Measurements from ENCODE around the gene MRPS34.
A peak's percentile ranks its signal among the peaks of the same experiment; 100 is the strongest.

MRPS34 gene

DNA sequence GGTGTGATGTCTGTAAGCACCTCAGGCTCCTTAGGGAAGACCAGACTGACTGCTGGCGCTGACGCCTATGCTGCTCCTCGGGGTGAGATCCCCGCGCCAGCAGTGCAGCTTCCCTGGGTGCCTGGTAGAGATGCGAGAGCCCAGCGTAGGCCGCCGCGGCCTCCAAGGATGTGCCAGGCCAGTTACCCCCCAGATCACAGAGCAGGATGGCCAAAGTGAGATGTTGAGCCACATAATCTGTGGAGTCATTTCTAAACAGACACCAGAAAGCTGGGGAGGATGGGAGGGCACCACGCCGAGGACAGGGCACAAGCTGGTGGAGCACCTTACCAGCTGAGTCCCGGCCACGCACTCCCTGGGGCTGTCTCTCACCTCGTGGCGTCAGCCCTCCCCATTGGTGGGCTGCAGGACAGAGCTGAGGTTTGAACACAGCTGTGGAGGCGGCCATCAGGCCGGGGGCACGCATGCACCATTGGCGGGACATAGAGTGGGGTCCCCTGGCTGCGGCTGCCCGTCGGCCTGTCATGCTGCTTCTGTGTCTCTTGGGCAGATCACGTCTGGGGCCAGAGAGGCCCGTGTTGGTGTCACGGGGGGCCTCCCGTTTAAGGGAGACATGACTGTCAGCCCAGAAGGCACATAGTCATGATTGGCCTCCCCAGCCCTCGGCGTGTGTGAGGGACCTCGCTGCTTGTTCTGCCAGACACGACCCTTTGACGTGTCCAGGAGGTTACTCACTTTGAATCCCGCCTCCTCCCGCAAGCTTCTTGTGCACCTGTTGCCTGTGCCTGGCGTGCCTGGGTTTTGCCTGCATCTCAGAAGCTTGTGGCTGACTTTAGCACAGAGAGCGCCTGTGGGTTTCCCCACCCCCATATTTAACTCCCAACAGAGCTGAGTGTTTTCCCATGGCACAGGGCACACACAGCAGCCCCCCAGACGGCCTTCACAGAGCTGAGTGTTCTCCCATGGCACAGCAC is 45.0 kb downstream of the MRPS34 start:
- DNase-seq (ENCODE audit: low read depth): no peak

DNA sequence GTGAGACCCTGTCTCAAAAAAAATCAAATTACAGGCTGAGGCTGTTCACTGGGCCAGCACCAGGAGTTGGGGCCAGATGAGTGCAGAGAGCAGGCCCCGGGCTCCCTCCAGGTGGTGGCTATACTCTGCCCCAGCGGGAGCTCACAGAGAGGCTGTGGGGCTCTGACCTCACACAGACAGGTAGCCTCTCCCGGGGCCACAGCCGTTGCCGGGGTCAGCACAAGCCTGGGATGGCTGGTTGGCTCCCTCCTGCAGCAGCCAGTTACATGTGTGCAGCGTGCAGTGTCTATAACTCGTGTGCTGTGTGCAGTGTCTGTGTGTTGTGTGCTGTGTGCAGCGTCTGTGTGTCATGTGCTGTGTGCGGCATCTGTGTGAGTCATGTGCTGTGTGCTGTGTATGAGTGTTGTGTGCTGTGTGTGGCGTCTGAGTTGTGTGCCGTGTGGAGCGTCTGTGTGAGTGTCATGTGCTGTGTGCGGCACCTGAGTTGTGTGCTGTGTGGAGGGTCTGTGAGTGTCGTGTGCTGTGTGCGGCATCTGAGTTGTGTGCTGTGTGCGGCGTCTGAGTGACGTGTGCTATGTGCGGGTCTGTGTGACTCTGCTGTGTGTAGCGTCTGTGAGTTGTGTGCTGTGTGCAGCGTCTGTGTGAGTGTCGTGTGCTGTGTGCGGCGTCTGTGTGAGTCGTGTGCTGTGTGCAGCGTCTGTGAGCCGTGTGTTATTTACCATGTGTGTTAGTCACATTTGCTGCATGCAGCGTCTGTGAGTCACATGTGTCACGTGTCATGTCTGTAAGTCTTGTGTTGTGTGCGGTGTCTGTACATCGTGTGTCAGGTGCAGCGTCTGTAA is 46.1 kb downstream of the MRPS34 start:
- DNase-seq (ENCODE audit: low read depth): no peak

DNA sequence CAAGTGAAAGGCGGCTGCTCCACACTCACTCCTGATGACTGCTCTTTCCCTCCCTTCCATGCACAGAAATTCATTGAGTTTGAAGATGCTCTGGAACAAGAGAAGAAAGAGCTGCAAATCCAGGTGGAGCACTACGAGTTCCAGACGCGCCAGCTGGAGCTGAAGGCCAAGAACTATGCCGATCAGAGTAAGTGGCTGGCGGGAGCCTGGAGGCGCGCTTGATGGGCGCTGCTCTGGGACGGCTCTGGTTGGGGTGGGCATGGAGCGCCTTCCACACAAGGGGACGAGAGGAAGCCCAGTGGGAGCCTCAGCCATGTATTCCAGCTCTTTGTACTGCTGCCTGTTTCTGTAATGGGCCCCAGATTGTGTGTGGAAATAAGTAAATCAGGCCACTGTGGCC is 48.4 kb downstream of the MRPS34 start:
- no peak for DNase-seq (ENCODE audit: low read depth)

DNA sequence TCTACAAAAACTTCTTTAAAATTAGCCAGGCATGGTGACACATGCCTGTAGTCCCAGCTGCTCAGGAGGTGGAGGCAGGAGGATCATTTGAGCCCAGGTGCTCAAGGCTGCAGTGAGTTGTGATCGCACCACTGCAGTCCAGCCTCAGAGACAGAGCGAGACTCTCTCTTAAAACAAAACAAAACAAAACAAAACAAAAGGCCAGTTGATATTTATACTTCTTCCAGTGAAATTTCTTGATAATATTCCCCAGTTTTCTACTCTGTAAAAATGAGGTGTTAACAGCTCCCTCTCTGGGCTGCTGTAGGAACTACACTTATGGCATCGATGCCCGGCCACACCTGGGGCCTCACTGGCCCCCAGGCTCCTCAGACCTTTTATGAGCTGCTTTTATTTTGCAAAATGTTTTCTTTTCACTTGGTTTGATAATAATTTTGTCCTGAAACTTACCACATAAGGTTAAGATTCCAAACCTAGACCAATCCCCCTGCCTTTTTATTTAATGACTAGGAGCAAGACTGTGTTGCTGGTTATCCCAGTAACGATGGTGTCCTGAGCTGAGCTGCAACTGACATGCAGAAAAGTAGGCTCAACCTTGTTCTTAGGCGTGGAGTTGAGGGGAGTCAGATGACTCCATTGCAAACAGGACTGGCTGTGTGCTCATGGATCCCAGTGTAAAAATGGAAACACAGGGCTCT is 49.3 kb downstream of the MRPS34 start:
- peak; percentile 24 for DNase-seq (ENCODE audit: low read depth)
